Vagina (tissue), 2 donors: ENCODE results near the gene ZNF780B.

Source experiments
- POLR2A ChIP-seq, 2 donors: fragments of 450-650 bp; IDR thresholded peaks; one replicate each; pipeline ENCODE4 v1.6.1; 2017; ENCODE audit warnings: antibody characterized with exemption in 2 of 2, mild to moderate bottlenecking in 2 of 2, moderate library complexity in 2 of 2
- POLR2AphosphoS5 ChIP-seq, 2 donors: sonication (generic); formaldehyde crosslinking; IDR thresholded peaks; one replicate each; pipeline ENCODE4 v1.9.0; 2017; ENCODE audit warnings: antibody characterized with exemption in 2 of 2, mild to moderate bottlenecking in 2 of 2, low read depth in 1 of 2; ENCODE audit not compliant: insufficient read depth in 1 of 2
- TF ChIP-seq, protein P1 (sequence below), 3 experiments: fragments of 450-650 bp in 2 of 3; fragments of 200-600 bp in 1 of 3; sonication (generic) in 1 of 3; IDR thresholded peaks; one replicate each; pipeline ENCODE4 v1.5.1; 2017 to 2019; ENCODE audit warnings: antibody characterized with exemption in 3 of 3, mild to moderate bottlenecking in 2 of 3, moderate library complexity in 2 of 3

DNA sequence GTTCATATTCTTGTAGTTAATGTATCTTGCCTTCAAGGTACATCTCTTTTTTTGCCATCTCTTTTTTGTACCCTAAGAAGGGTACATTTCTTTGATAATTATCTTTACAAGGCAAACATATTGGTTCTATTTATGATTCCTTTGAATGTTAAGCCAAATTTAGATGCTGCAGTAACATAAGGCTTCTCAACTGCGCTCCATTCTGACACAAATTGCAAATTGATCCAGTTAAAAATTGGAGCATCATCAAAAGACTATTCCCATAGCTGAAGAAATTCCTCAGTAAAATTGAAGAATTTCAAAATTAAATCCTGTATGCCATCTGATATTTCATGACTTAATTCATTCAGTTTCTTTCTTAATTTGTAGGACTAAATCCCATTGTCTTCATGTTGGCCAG, 37.4 kb upstream of the ZNF780B start:
- TF ChIP-seq POLR2A (IDR thresholded peaks at IDR 0.05) = no peak
- TF ChIP-seq, protein P1, sequence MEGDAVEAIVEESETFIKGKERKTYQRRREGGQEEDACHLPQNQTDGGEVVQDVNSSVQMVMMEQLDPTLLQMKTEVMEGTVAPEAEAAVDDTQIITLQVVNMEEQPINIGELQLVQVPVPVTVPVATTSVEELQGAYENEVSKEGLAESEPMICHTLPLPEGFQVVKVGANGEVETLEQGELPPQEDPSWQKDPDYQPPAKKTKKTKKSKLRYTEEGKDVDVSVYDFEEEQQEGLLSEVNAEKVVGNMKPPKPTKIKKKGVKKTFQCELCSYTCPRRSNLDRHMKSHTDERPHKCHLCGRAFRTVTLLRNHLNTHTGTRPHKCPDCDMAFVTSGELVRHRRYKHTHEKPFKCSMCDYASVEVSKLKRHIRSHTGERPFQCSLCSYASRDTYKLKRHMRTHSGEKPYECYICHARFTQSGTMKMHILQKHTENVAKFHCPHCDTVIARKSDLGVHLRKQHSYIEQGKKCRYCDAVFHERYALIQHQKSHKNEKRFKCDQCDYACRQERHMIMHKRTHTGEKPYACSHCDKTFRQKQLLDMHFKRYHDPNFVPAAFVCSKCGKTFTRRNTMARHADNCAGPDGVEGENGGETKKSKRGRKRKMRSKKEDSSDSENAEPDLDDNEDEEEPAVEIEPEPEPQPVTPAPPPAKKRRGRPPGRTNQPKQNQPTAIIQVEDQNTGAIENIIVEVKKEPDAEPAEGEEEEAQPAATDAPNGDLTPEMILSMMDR (IDR thresholded peaks at IDR 0.05) = no peak
- TF ChIP-seq POLR2AphosphoS5 (IDR thresholded peaks at IDR 0.05; ENCODE audit: insufficient read depth in 1 of 2, low read depth in 1 of 2) = no peak
